K562 (cell line): ENCODE measurements around the gene PSME4. TPM values are rescaled to one million over a fixed set of nuclear protein-coding genes. Genes with fewer than 3 reads are reported as not detected.

ENCODE experiments used
- ATAC-seq: fragments of 200-7000 bp; cut with Tn5 transposase; 3 replicates; pipeline ENCODE4 v1.9.1; 2020; ENCODE audit warnings: moderate library complexity
- BruUV-seq: library from RNA; stranded (reverse); fragments of 400-500 nt; replicated peaks from 2 replicates; lab custom pipeline; 2021; lab: Mats Ljungman, UMichigan
- CTCF ChIA-PET: fragments of 300-600 bp; formaldehyde crosslinking; extraction: SDS; loops from one replicate; lab custom pipeline; 2021; ENCODE audit warnings: low intra/inter-chr PET ratio; lab: Yijun Ruan, JAX
- POLR2A ChIA-PET: fragments of 300-600, 350-650 bp; sonication (Branson Sonifier 250); formaldehyde crosslinking; extraction: SDS; loops from one replicate; lab custom pipeline; 2021; ENCODE audit warnings: antibody characterized with exemption, inconsistent platforms; lab: Yijun Ruan, JAX
- DNase-seq, 4 experiments: peaks; one replicate each; pipeline versions ENCODE4 v3.0.0 to v3.0.0-alpha.2; 2011 to 2018; ENCODE audit warnings: low spot score in 3 of 4, mixed read lengths in 3 of 4; ENCODE audit errors: extremely low read depth in 1 of 4
- FAIRE-seq: peaks from 2 replicates; lab custom pipeline; 2011; peaks lifted over from hg19 to GRCh38; lab: Jason Lieb, UNC
- H2AFZ ChIP-seq: 2 replicates; pipeline ENCODE4 v1.6.0; 2011; ENCODE audit warnings: low read depth, low read length, control low read depth, inconsistent platforms
- H3K27ac ChIP-seq: fragments of 200-600 bp; 3 replicates; pipeline ENCODE4 v1.8.0; 2011; ENCODE audit warnings: low read depth, mild to moderate bottlenecking, control low read depth, inconsistent platforms, low read length, moderate library complexity, mixed read lengths; ENCODE audit errors: extremely low read depth
- H3K27me3 ChIP-seq, 2 experiments: fragments of 300-600 bp in 1 of 2; 2 replicates in 1 of 2; 3 replicates in 1 of 2; pipeline versions ENCODE4 v1.6.0 to v1.8.0; 2011; ENCODE audit warnings: inconsistent platforms in 2 of 2, low read length in 2 of 2, mild to moderate bottlenecking in 1 of 2, mixed read lengths in 1 of 2, moderate library complexity in 1 of 2; ENCODE audit not compliant: control insufficient read depth in 2 of 2, insufficient read depth in 2 of 2
- H3K36me3 ChIP-seq: fragments of 300-600 bp; 3 replicates; pipeline ENCODE4 v1.8.0; 2011; ENCODE audit warnings: mild to moderate bottlenecking, low read length, inconsistent platforms; ENCODE audit not compliant: control insufficient read depth, insufficient read depth
- H3K4me1 ChIP-seq, 2 experiments: fragments of 200-600 bp in 1 of 2; replicated peaks in 1 of 2; 2 replicates in 1 of 2; 3 replicates in 1 of 2; pipeline versions ENCODE4 v1.5.1 to v1.8.0; 2011; ENCODE audit warnings: inconsistent platforms in 2 of 2, low read length in 2 of 2, mild to moderate bottlenecking in 1 of 2, mixed read lengths in 1 of 2, moderate library complexity in 1 of 2; ENCODE audit not compliant: control insufficient read depth in 2 of 2, insufficient read depth in 2 of 2
- H3K4me2 ChIP-seq: 2 replicates; pipeline ENCODE4 v1.6.1; 2011; ENCODE audit warnings: low read length, control low read depth, inconsistent platforms, mixed read lengths; ENCODE audit not compliant: insufficient read depth
- H3K4me3 ChIP-seq: fragments of 200-600 bp; sonication (generic), shearing (Covaris generic); 2 replicates; pipeline ENCODE4 v1.5.1; 2016; ENCODE audit warnings: control low read depth, inconsistent platforms
- H3K79me2 ChIP-seq: fragments of 200-600 bp; 3 replicates; pipeline ENCODE4 v1.8.0; 2011; ENCODE audit warnings: low read length, inconsistent platforms; ENCODE audit not compliant: control insufficient read depth, insufficient read depth
- H3K9ac ChIP-seq, 2 experiments: 2 replicates each; pipeline versions ENCODE4 v1.6.0 to v1.6.1; 2011; ENCODE audit warnings: low read depth in 2 of 2, low read length in 2 of 2, control low read depth in 1 of 2, inconsistent platforms in 1 of 2, mild to moderate bottlenecking in 1 of 2, mixed read lengths in 1 of 2; ENCODE audit not compliant: insufficient read depth in 1 of 2
- H3K9me1 ChIP-seq: one replicate; pipeline ENCODE4 v1.6.0; 2011; ENCODE audit warnings: inconsistent platforms, mild to moderate bottlenecking, low read length, moderate library complexity; ENCODE audit not compliant: control insufficient read depth, insufficient read depth
- H3K9me3 ChIP-seq: replicated peaks from 2 replicates; pipeline ENCODE4 v1.5.1; 2011; ENCODE audit warnings: low read depth, low read length, inconsistent platforms; ENCODE audit not compliant: control insufficient read depth, insufficient read depth
- H4K20me1 ChIP-seq: replicated peaks from 2 replicates; pipeline ENCODE4 v1.6.1; 2011; ENCODE audit warnings: low read length, inconsistent platforms, mixed read lengths; ENCODE audit not compliant: control insufficient read depth, insufficient read depth
- CREB1 ChIP-seq, 2 experiments: sonication (generic) in 1 of 2; formaldehyde crosslinking in 1 of 2; IDR thresholded peaks; 2 replicates each; pipeline versions ENCODE4 v1.6.1 to v1.8.0; 2012 to 2022; ENCODE audit warnings: inconsistent platforms in 1 of 2, mild to moderate bottlenecking in 1 of 2, missing genetic modification reagents in 1 of 2, moderate library complexity in 1 of 2
- CTBP1 ChIP-seq: fragments of 450-650 bp; IDR thresholded peaks from 2 replicates; pipeline ENCODE4 v1.6.1; 2016; ENCODE audit warnings: borderline replicate concordance
- EGR1 ChIP-seq: fragments of 450-650 bp; conservative IDR thresholded peaks from 2 replicates; pipeline ENCODE4 v1.6.1; 2017; ENCODE audit warnings: mild to moderate bottlenecking
- ETV5 ChIP-seq: sonication (generic); formaldehyde crosslinking; IDR thresholded peaks from 2 replicates; pipeline ENCODE4 v1.4.0; 2020; ENCODE audit warnings: low read depth, mild to moderate bottlenecking, missing genetic modification reagents
- EWSR1 ChIP-seq: fragments of 450-650 bp; IDR thresholded peaks from 2 replicates; pipeline ENCODE4 v1.6.1; 2018; ENCODE audit warnings: borderline replicate concordance, mild to moderate bottlenecking, low read depth, moderate library complexity; ENCODE audit not compliant: partially characterized antibody
- HDGF ChIP-seq: fragments of 450-650 bp; IDR thresholded peaks from 2 replicates; pipeline ENCODE4 v1.6.1; 2016
- HNRNPL ChIP-seq: fragments of 200-400 bp; formaldehyde crosslinking; IDR thresholded peaks from 2 replicates; pipeline ENCODE4 v1.6.1; 2017; ENCODE audit warnings: low read depth, mild to moderate bottlenecking, low read length
- ILF3 ChIP-seq: fragments of 450-650 bp; IDR thresholded peaks from 2 replicates; pipeline ENCODE4 v1.6.1; 2018; ENCODE audit warnings: antibody characterized with exemption, mild to moderate bottlenecking, moderate library complexity, borderline replicate concordance
- PPARD ChIP-seq: fragments of 250-450 bp; sonication (Bioruptor Pico); IDR thresholded peaks from 2 replicates; pipeline ENCODE4 v1.8.0; 2022; ENCODE audit warnings: inconsistent platforms, mild to moderate bottlenecking, moderate library complexity
- SMAD4 ChIP-seq: fragments of 250-450 bp; sonication (Bioruptor Pico); conservative IDR thresholded peaks from 2 replicates; pipeline ENCODE4 v1.8.0; 2021; ENCODE audit warnings: inconsistent platforms, mild to moderate bottlenecking, moderate library complexity
- SNAPC5 ChIP-seq: fragments of 250-450 bp; sonication (Bioruptor Pico); IDR thresholded peaks from 2 replicates; pipeline ENCODE4 v1.8.0; 2021; ENCODE audit warnings: moderate library complexity, mild to moderate bottlenecking, inconsistent platforms
- SP2 ChIP-seq: IDR thresholded peaks from 2 replicates; pipeline ENCODE4 v1.6.1; 2011; ENCODE audit warnings: mild to moderate bottlenecking, low read depth, low read length, moderate library complexity; ENCODE audit not compliant: poor library complexity, severe bottlenecking; ENCODE audit errors: extremely low read depth
- TCF7L2 ChIP-seq: fragments of 150-350 bp; IDR thresholded peaks from 2 replicates; pipeline ENCODE4 v1.6.1; 2016; ENCODE audit warnings: low read depth, mild to moderate bottlenecking, low read length, moderate library complexity
- TOE1 ChIP-seq, 2 experiments: fragments of 450-650 bp in 1 of 2; sonication (generic) in 1 of 2; formaldehyde crosslinking in 1 of 2; IDR thresholded peaks; 2 replicates each; pipeline versions ENCODE4 v1.7.1 to v1.8.0; 2016 to 2022; ENCODE audit warnings: borderline replicate concordance in 2 of 2, mild to moderate bottlenecking in 2 of 2, antibody characterized with exemption in 1 of 2, inconsistent platforms in 1 of 2, low read depth in 1 of 2, missing genetic modification reagents in 1 of 2, moderate library complexity in 1 of 2
- USF2 ChIP-seq: sonication (generic); formaldehyde crosslinking; IDR thresholded peaks from 2 replicates; pipeline ENCODE4 v1.5.0; 2020; ENCODE audit warnings: missing genetic modification reagents
- ZNF146 ChIP-seq: IDR thresholded peaks from one replicate; pipeline ENCODE4 v1.6.1; 2018; ENCODE audit warnings: missing compliant biosample characterization; ENCODE audit not compliant: unreplicated experiment
- ZNF263 ChIP-seq: sonication (generic); formaldehyde crosslinking; IDR thresholded peaks from 2 replicates; pipeline ENCODE4 v1.8.0; 2022; ENCODE audit warnings: mild to moderate bottlenecking, missing genetic modification reagents, borderline replicate concordance
- ZNF316 ChIP-seq: fragments of 450-650 bp; IDR thresholded peaks from 2 replicates; pipeline ENCODE4 v1.6.1; 2016
- WGBS: fragments of 100-300 bp; shearing (Covaris generic); methylation state at CpG from one replicate; pipeline ENCODE4 v1.1.6; 2016; ENCODE audit warnings: low coverage, mixed read lengths; ENCODE audit not compliant: insufficient coverage; ENCODE audit errors: missing lambda C conversion rate; 5-methylcytosine and 5-hydroxymethylcytosine counted together
- in situ Hi-C: fragments of 300-500 bp; cut with MboI; formaldehyde crosslinking; loops from 4 replicates; pipeline ENCODE4 v1.15.0; 2018; ENCODE audit warnings: inconsistent platforms, mixed read lengths
- intact Hi-C: fragments of 100-400 bp; cut with micrococcal nuclease; formaldehyde crosslinking; loops from 2 replicates; pipeline ENCODE4 v1.14.2; 2022
- polyA plus RNA-seq, 8 experiments: library from polyadenylated mRNA; depleted of rRNA in 4 of 8; stranded (reverse) in 5 of 8; unstranded in 3 of 8; fragments of >200 nt; fragmentation: Nextera tagmentation in 2 of 8; fragmentation: Illumina TruSeq in 1 of 8; extraction: Ambion mirVana in 2 of 8; extraction: Trizol in 1 of 8; gene quantifications; 2 replicates each; pipeline versions ENCODE4 v1.2.1 to v1.2.3, GENCODE V29; 2011 to 2014; ENCODE audit warnings: inconsistent platforms in 1 of 8, missing spikeins in 1 of 8
- total RNA-seq, 7 experiments: library from RNA; depleted of rRNA in 6 of 7; stranded (reverse); fragments of >200 nt in 6 of 7; fragmentation: Illumina TruSeq in 2 of 7; extraction: Trizol in 2 of 7; gene quantifications; 2 replicates each; pipeline versions ENCODE4 v1.2.1 to v1.2.3, GENCODE V29; 2011 to 2021; ENCODE audit warnings: low replicate concordance in 1 of 7

PSME4 gene
- total and polyA plus RNA-seq, 9 of the 15 experiments (the other 6 are each of a cell fraction or from before 2014, with no cell fraction given): 24.3 to 77.8 (median 40.5) TPM

GRCh38 chr2:53867773-53868172 lies 103.0 kb downstream of the PSME4 start:
- Histone ChIP-seq H3K9me1 (no peaks in the 10 kb centered on the region), H3K4me3 (no peak overlapping the region), H3K79me2 (no peaks in the 10 kb centered on the region), H3K4me1 (no peaks in the 10 kb centered on the region), H3K27ac (no peak overlapping the region), H3K27me3 (no peaks in the 10 kb centered on the region), H2AFZ (no peak overlapping the region), H3K4me2 (no peak overlapping the region), H3K36me3 (peaks cover 74% of the 10 kb centered on the region), H4K20me1 (no peaks in the 10 kb centered on the region), H3K9ac (no peak overlapping the region), H3K9me3 (no peaks in the 10 kb centered on the region)
- no peak for TF ChIP-seq ZNF146 (CRISPR knock-in tag)
- TF ChIP-seq SP2: no peak
- TF ChIP-seq SMAD4: no peak
- no peak for TF ChIP-seq HNRNPL
- no peak for TF ChIP-seq SNAPC5 (CRISPR knock-in tag)
- TF ChIP-seq ETV5: no peak
- no peak for TF ChIP-seq TOE1 (IDR thresholded peaks at IDR 0.05; ENCODE audit: borderline replicate concordance)
- no peak for TF ChIP-seq TOE1 (CRISPR knock-in tag; IDR thresholded peaks at IDR 0.05; ENCODE audit: borderline replicate concordance, low read depth)
- no peak for TF ChIP-seq TCF7L2
- TF ChIP-seq ILF3: no peak
- TF ChIP-seq HDGF: no peak
- no peak for TF ChIP-seq USF2 (CRISPR knock-in tag)
- TF ChIP-seq EGR1: no peak
- TF ChIP-seq ZNF263 (CRISPR knock-in tag): no peak
- TF ChIP-seq ZNF316: no peak
- TF ChIP-seq EWSR1: no peak
- no peak for TF ChIP-seq PPARD (CRISPR knock-in tag)
- no peak for TF ChIP-seq CTBP1
- no peak for TF ChIP-seq CREB1 (IDR thresholded peaks at IDR 0.05)
- TF ChIP-seq CREB1 (CRISPR knock-in tag; IDR thresholded peaks at IDR 0.05): no peak
- 100% methylated on average over 2 of the region's 2 CpGs for WGBS
- ATAC-seq (no peak), DNase-seq (no peak), FAIRE-seq (no peak)
- CTCF ChIA-PET: no interaction called here
- POLR2A ChIA-PET: no interaction called here
- in situ Hi-C loops: no loop called here
- no TSS peak for BruUV-seq
- intact Hi-C loops: no loop called here
